ENCODE measurements around the gene ZFYVE28.

The ZFYVE28 gene

GRCh38 chr4:2286904-2287593, 131.4 kb downstream of the ZFYVE28 start:
- no peak for DNase-seq (ENCODE audit: low read depth)
- in situ Hi-C loops (cut with HindIII; ENCODE audit: low sequenced_read_pairs) = no loop called here
- no peak for TF ChIP-seq CTCF (IDR thresholded peaks at IDR 0.05; ENCODE audit: low read depth, low read length, missing control alignments)
- H3K4me3 ChIP-seq (ENCODE audit: low read depth, low read length) = no peak overlapping the region

- DNase-seq (ENCODE audit: low read depth) = no peak
- H3K4me3 ChIP-seq (ENCODE audit: low read depth, low read length) = no peak overlapping the region
- no peak for TF ChIP-seq CTCF (IDR thresholded peaks at IDR 0.05; ENCODE audit: low read depth, low read length, missing control alignments)
- in situ Hi-C loops (cut with HindIII; ENCODE audit: low sequenced_read_pairs) = no loop called here
These were observed 132.6 kb downstream of the ZFYVE28 start for GRCh38 chr4:2285613-2286381.

GRCh38 chr4:2284934-2285612, 133.4 kb downstream of the ZFYVE28 start:
- TF ChIP-seq CTCF (IDR thresholded peaks at IDR 0.05; ENCODE audit: low read depth, low read length, missing control alignments) = no peak
- in situ Hi-C loops (cut with HindIII; ENCODE audit: low sequenced_read_pairs) = no loop called here
- DNase-seq (ENCODE audit: low read depth) = peak; percentile 23
- H3K4me3 ChIP-seq (ENCODE audit: low read depth, low read length) = no peak overlapping the region

- in situ Hi-C loops (cut with HindIII; ENCODE audit: low sequenced_read_pairs) = no loop called here
- TF ChIP-seq CTCF (IDR thresholded peaks at IDR 0.05; ENCODE audit: low read depth, low read length, missing control alignments) = no peak
These were observed 134.1 kb downstream of the ZFYVE28 start for GRCh38 chr4:2284161-2284933.

GRCh38 chr4:2283199-2283711, 135.2 kb downstream of the ZFYVE28 start:
- DNase-seq (ENCODE audit: low read depth) = no peak
- H3K4me3 ChIP-seq (ENCODE audit: low read depth, low read length) = no peak overlapping the region
- TF ChIP-seq CTCF (IDR thresholded peaks at IDR 0.05; ENCODE audit: low read depth, low read length, missing control alignments) = no peak
- in situ Hi-C loops (cut with HindIII; ENCODE audit: low sequenced_read_pairs) = no loop called here

More at GRCh38 chr4:2284161-2284933, 134.1 kb downstream of the ZFYVE28 start:
- DNase-seq (ENCODE audit: low read depth) = no peak
- H3K4me3 ChIP-seq (ENCODE audit: low read depth, low read length) = no peak overlapping the region
